Fibroblast of lung (primary cell): Measurements from ENCODE around the gene CENPP. TPM values are rescaled to one million over a fixed set of nuclear protein-coding genes. Genes with fewer than 3 reads are reported as not detected.

Experiments
- DNase-seq, 2 donors: peaks; one replicate each; pipeline versions ENCODE4 v3.0.0 to v3.0.0-alpha.2; 2010; ENCODE audit warnings: low read depth in 2 of 2
- H2AFZ ChIP-seq: 2 replicates; pipeline ENCODE4 v1.5.1; 2012; ENCODE audit warnings: low read length, control low read depth, inconsistent platforms
- H3K27ac ChIP-seq: 2 replicates; pipeline ENCODE4 v1.5.1; 2011; ENCODE audit warnings: low read length, control low read depth; ENCODE audit not compliant: insufficient read depth
- H3K27me3 ChIP-seq: 2 replicates; pipeline ENCODE4 v1.5.1; 2011; ENCODE audit warnings: mild to moderate bottlenecking, low read length; ENCODE audit not compliant: control insufficient read depth, insufficient read depth
- H3K36me3 ChIP-seq: 2 replicates; pipeline ENCODE4 v1.5.1; 2011; ENCODE audit warnings: low read length; ENCODE audit not compliant: control insufficient read depth, insufficient read depth
- H3K4me1 ChIP-seq: 2 replicates; pipeline ENCODE4 v1.5.1; 2011; ENCODE audit warnings: low read length; ENCODE audit not compliant: control insufficient read depth, insufficient read depth; ENCODE audit errors: extremely low read depth
- H3K4me2 ChIP-seq: 2 replicates; pipeline ENCODE4 v1.5.1; 2011; ENCODE audit warnings: low read length, control low read depth; ENCODE audit not compliant: insufficient read depth; ENCODE audit errors: extremely low read depth
- H3K4me3 ChIP-seq, 4 experiments: fragments of 200-600 bp in 1 of 4; sonication (generic) in 1 of 4; replicated peaks in 1 of 4; 2 replicates each; pipeline ENCODE4 v1.5.1; 2011 to 2016; ENCODE audit warnings: low read length in 4 of 4, low read depth in 3 of 4, mild to moderate bottlenecking in 3 of 4, control low read depth in 2 of 4, inconsistent platforms in 1 of 4, mixed read lengths in 1 of 4; ENCODE audit not compliant: insufficient read depth in 1 of 4; ENCODE audit errors: control extremely low read depth in 1 of 4
- H3K79me2 ChIP-seq: 2 replicates; pipeline ENCODE4 v1.5.1; 2012; ENCODE audit warnings: mild to moderate bottlenecking, low read length, inconsistent platforms; ENCODE audit not compliant: control insufficient read depth, insufficient read depth
- H3K9ac ChIP-seq: 2 replicates; pipeline ENCODE4 v1.5.1; 2011; ENCODE audit warnings: mild to moderate bottlenecking, low read length, control low read depth; ENCODE audit not compliant: insufficient read depth
- H3K9me3 ChIP-seq: 2 replicates; pipeline ENCODE4 v1.5.1; 2012; ENCODE audit warnings: low read depth, low read length; ENCODE audit not compliant: control insufficient read depth, insufficient read depth
- H4K20me1 ChIP-seq: 2 replicates; pipeline ENCODE4 v1.5.1; 2011; ENCODE audit warnings: low read length; ENCODE audit not compliant: control insufficient read depth, insufficient read depth; ENCODE audit errors: extremely low read depth
- CTCF ChIP-seq, 2 donors: IDR thresholded peaks in 1 of 2; conservative IDR thresholded peaks in 1 of 2; 1 replicate in 1 of 2; 2 replicates in 1 of 2; pipeline ENCODE4 v1.5.1; 2011 to 2012; ENCODE audit warnings: low read length in 2 of 2, control low read depth in 1 of 2, inconsistent platforms in 1 of 2, low read depth in 1 of 2, mild to moderate bottlenecking in 1 of 2
- EZH2 ChIP-seq: IDR thresholded peaks from 2 replicates; pipeline ENCODE4 v1.5.1; 2012; ENCODE audit warnings: low read length, control low read depth, mild to moderate bottlenecking; ENCODE audit errors: missing control alignments
- polyA plus RNA-seq, 2 donors: library from polyadenylated mRNA; depleted of rRNA in 1 of 2; stranded (reverse) in 1 of 2; unstranded in 1 of 2; fragments of >200 nt; gene quantifications; 2 replicates each; pipeline ENCODE4 v1.2.1, GENCODE V29; 2011 to 2012; ENCODE audit warnings: missing spikeins in 1 of 2
- total RNA-seq: library from RNA; depleted of rRNA; stranded (reverse); fragments of >200 nt; gene quantifications from 2 replicates; pipeline ENCODE4 v1.2.1, GENCODE V29; 2014

The CENPP gene
- total and polyA plus RNA-seq, 2 donors (not counting 1 experiment from before 2014, with no cell fraction given): 1.7 to 2.4 TPM

GRCh38 chr9:92654481-92655301 lies 328.9 kb downstream of the CENPP start:
- Histone ChIP-seq H3K4me2 (no peak overlapping the region), H3K9me3 (no peaks in the 10 kb centered on the region), H3K27ac (no peak overlapping the region), H2AFZ (no peak overlapping the region), H4K20me1 (no peaks in the 10 kb centered on the region), H3K79me2 (peaks cover 11% of the 10 kb centered on the region), H3K4me1 (no peaks in the 10 kb centered on the region), H3K27me3 (no peaks in the 10 kb centered on the region), H3K36me3 (peaks cover 4% of the 10 kb centered on the region), H3K4me3 (no peak overlapping the region), H3K9ac (no peak overlapping the region)
- DNase-seq: no peak
- TF ChIP-seq EZH2 (no peak), CTCF (conservative IDR thresholded peaks at IDR 0.05 in 1 of 2, IDR thresholded peaks at IDR 0.05 in 1 of 2; ENCODE audit: low read depth in 1 of 2, low read length in 2 of 2) (no peak)

GRCh38 chr9:92655366-92655765 lies 329.6 kb downstream of the CENPP start:
- no peaks in the 10 kb centered on the region for H3K4me1 ChIP-seq
- TF ChIP-seq EZH2: no peak
- no peak for TF ChIP-seq CTCF (conservative IDR thresholded peaks at IDR 0.05 in 1 of 2, IDR thresholded peaks at IDR 0.05 in 1 of 2; ENCODE audit: low read depth in 1 of 2, low read length in 2 of 2)
- no peak overlapping the region for H3K4me2 ChIP-seq
- peaks cover 16% of the 10 kb centered on the region for H3K79me2 ChIP-seq
- H3K4me3 ChIP-seq: no peak overlapping the region
- H2AFZ ChIP-seq: no peak overlapping the region
- H3K27me3 ChIP-seq: no peaks in the 10 kb centered on the region
- H3K36me3 ChIP-seq: peaks cover 4% of the 10 kb centered on the region
- no peak overlapping the region for H3K27ac ChIP-seq
- DNase-seq: no peak
- H3K9ac ChIP-seq: no peak overlapping the region
- H3K9me3 ChIP-seq: no peaks in the 10 kb centered on the region
- H4K20me1 ChIP-seq: no peaks in the 10 kb centered on the region

- H3K27ac ChIP-seq: no peak overlapping the region
- H3K4me2 ChIP-seq: no peak overlapping the region
- no peak overlapping the region for H3K4me3 ChIP-seq
- peaks cover 21% of the 10 kb centered on the region for H3K79me2 ChIP-seq
- H3K4me1 ChIP-seq: no peaks in the 10 kb centered on the region
- no peak overlapping the region for H2AFZ ChIP-seq
- no peaks in the 10 kb centered on the region for H3K27me3 ChIP-seq
- TF ChIP-seq EZH2: no peak
- no peaks in the 10 kb centered on the region for H3K9me3 ChIP-seq
- H3K9ac ChIP-seq: no peak overlapping the region
- no peaks in the 10 kb centered on the region for H4K20me1 ChIP-seq
- peaks cover 2% of the 10 kb centered on the region for H3K36me3 ChIP-seq
- no peak for DNase-seq
Observed at GRCh38 chr9:92655896-92656536, 330.3 kb downstream of the CENPP start.
